AG08395 (cell line): ENCODE measurements around the gene LGALS9.

ENCODE experiments used
- DNase-seq: peaks from one replicate; pipeline ENCODE4 v3.0.0; 2012; ENCODE audit warnings: mixed read lengths, low spot score

The LGALS9 gene

GRCh38 chr17:27630607-27631410 lies at the start of gene LGALS9:
TSS of gene LGALS9 (plus strand) at chr17:27631188. CDS start at chr17:27631266, 78 bp downstream.
- peak; percentile 31 for DNase-seq

- no peak for DNase-seq
These were observed 48.3 kb upstream of the LGALS9 start for GRCh38 chr17:27582696-27583095.

DNA sequence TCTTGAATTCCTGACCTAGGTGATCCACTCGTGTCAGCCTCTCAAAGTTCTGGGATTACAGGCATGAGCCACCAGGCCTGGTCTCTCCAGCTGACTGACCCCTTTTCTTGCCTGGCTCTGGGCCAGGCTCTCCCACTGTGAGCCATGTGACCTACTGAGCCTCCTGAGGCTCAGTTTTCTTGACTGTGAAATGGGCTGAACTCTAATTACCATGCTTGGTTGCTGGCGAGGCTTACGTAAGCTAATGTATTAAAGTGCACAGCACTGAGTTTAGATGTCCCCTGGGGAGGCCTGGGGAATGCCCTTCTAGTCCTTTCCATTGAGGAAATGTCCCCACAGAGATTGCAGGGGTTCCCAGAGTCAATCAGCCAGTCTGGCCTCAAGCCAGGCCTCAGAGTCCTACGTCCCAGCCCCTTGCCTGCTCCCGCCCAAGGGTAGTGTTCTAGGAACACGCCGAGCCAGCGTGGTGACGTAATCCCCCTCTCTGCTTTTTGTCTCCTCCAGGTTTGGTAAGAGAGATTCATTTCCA lies 45.8 kb upstream of the LGALS9 start:
- DNase-seq = no peak

DNA sequence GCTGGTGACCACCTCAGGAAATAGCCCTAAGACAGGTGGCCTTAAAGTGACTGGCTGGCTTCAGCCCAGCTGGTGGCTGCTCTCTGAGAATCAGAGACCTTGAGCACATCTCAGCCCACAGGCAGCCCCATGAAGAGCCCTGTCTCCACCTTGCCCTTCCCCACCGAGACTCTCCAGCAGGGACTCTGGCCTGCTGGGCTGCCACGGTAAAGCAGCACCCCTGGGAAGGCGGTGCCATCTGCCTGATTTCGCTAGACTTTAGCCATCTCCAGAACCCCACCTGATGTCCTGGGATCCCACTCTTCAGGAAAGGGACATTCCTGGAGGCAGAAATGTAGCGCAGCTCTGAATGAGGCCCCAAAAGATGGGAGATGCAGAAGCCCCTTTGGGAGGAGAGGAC lies 45.2 kb upstream of the LGALS9 start:
- no peak for DNase-seq

GRCh38 chr17:27586203-27586721 lies 44.7 kb upstream of the LGALS9 start:
- DNase-seq = peak; percentile 83

- no peak for DNase-seq
These were observed 42.6 kb upstream of the LGALS9 start for GRCh38 chr17:27588354-27588753.

GRCh38 chr17:27590864-27591263 lies 40.1 kb upstream of the LGALS9 start:
- no peak for DNase-seq

DNA sequence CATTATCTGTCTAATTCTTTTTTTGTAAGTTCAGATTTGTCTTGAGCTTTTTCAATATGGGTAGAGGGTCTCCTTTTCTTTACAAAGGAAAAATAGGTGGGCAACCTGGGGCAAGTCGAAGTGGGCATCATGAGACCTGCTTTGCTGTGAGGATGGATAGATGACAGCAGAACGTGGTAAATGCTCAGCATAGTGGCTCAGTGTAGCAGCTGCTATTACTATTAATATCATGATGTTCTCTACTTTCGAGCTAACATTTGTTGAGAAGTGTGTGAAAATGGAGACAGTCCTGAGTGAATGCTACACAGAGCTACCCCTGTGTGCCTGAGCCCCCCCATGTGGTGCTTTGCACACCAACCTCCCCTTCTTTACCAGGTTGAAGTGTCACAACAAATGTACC lies 39.0 kb upstream of the LGALS9 start:
- no peak for DNase-seq

DNA sequence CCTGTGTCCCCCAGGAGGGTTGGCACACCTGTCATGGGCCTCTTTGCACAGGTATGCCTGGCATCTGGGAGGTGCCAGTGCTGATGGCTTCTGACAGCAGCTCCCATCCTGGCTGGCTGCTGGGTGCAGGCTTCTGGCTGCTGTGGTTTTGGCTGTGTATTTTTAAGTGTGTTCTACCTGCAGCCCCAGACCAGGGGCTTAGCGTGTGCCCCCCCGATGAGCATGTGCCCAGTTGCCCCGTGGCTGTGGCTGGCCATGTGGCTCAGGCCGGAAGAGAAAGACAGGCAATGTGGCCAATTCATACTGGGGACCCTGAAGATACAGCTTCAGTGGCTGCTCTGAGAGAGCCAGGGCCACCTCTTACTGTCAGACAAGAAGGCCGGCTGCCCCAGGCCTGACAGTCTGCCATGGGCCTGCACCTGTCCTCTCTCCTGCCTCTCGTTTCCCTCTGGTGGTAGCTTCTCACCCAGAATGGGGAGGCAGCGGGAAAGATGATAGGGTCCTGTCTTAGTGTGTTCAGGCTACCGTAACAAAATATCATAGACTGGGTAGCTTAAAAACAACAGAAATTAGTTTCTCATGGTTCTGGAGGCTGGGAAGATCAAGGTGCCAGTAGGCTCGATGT lies 37.6 kb upstream of the LGALS9 start:
- no peak for DNase-seq

DNA sequence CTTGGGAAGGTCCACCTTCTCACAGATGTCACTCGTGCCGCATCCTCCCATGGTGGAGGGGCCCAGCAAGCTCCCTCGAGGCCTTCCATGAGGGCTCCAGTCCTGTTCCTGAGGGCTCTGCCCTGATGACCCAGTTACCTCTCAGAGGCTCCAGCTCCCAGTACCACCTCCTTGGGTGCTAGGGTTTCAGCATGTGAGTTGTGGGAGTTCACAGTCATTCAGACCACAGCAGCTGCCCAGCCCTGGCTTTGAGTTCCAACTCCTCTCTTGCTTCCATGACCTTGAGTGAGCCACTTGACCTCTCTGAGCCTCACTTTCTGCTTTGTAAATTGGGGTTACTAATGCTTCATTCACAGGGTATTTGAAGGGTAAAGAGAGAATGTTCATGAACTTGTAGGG lies 37.1 kb upstream of the LGALS9 start:
- no peak for DNase-seq

DNA sequence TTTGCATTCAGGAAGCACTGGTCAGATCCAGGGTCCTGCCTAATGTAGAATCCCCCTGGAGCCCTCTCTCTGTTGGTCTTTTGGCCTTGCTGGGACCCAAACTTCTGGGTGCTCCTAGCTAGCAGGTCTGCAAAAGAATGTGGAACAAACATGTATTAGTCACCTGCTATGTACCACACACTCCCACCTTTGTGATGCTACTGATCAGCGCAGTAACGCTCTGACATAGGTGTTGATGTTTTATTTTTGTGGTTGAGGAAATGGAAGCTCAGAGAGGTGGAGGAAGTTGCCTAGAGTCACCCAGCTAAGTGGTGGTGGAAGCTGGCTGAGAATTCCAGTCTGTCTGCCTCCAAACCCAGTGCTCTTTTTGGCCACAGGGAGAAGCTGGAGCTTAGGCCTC lies 35.8 kb upstream of the LGALS9 start:
- no peak for DNase-seq

DNA sequence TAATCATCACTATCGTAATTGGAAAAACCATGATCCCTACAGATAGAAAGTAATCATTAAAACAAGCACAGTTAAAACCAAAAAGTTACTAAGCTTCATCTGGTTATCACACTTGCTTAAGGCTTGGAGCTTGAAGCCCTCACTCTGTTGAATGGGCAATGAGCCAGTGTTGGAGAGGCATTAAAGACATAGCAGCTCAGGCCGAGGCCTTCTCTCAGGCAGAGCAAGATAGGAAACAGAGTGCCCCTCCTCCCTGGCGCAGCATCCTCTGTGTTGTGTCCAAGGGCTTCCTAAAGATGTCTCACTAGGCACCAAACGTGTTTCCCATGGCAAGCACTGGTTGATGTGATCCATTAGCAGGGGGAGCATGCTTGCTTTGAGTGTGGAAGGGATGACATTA lies 34.9 kb upstream of the LGALS9 start:
- DNase-seq = no peak

GRCh38 chr17:27596566-27597187 lies 34.3 kb upstream of the LGALS9 start:
- no peak for DNase-seq

GRCh38 chr17:27597188-27597580 lies 33.8 kb upstream of the LGALS9 start:
- DNase-seq = no peak

DNA sequence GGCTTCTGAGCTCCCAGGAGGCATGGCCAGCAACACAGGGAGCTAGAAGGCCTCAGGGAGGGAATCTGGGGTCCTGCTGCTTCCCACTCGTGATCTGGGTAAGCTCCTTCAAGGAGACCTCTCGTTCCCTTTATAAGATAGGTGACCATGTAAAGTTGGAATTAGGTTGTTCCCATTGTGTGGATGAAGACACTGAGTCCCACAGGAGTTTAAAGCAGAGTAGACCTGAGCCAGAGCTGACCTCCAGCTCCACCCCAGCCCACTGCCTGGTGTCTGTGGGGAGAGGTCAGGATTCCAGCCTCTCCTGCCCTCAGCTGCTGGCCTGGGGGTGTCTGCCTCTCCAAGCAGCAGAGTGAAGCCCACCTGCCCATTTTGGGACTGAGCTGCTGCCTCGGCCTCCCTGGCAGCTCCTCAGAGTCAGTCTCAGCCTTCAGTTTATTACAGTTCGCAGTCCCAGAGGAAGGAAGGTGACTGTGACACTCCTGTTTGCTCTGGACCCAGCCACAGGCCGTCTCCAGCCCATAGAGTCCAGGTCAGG lies 33.1 kb upstream of the LGALS9 start:
- no peak for DNase-seq

GRCh38 chr17:27598337-27599050 lies 32.5 kb upstream of the LGALS9 start:
- no peak for DNase-seq

- no peak for DNase-seq
These were observed 30.5 kb upstream of the LGALS9 start for GRCh38 chr17:27600471-27600870.

DNA sequence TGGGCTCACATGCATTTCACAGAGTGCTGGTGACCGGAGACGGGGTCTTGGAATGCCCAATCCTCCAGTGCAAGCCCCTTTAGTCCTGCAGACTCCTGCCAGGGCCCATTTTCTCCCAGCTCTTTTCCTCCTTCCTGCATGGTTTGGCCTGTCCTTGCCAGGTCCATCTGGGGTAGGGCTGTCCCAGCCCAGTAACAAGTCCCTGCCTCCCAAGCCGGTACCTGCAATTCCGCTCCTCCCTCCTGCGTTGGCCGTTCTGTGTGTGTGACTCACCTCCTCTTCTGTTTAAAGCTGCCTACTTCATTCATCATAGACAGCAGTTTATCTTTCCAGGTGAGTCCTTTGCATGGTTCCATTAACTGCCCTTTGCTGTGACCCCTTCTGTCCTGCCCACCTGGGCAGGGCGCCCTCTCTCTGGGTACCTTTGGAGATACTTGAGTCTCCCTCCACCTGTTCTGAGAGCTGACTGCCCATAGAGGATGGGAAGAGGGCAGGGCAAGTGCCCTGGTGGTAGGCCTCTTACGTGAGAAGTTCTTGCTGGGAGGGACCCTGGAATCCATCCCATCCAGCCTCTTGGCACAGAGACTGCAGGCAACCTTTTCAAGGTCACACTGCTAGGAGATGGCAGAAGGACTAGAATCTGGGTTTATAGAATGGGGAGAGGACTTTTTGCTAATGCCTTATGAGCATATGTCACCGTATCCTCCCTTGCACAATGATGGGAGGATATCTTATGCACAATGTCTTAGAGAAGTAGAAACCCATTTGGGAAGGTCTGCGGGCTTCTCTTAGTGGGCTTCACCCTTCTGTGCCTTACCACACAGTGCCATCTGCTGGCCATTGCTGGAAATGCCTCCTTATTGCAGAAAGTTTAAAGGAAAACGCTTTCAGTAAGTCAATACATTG lies 29.7 kb upstream of the LGALS9 start:
- DNase-seq = peak; percentile 77

DNA sequence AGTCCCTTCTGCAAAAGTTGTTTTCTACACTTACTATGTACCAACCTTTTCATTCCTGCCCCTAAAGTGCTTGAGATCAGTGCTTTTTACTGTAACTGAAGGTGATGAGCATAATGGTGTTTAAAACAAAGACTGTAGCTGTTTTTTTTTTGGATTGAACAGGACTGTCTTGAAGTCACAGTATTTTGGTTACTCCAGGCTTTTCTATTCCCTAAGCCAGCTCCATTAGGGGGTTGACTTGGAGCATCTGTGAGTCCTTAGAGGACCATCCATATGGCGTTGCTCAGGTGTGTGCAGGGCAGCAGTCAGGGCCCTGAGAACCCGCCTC lies 29.0 kb upstream of the LGALS9 start:
- no peak for DNase-seq

DNA sequence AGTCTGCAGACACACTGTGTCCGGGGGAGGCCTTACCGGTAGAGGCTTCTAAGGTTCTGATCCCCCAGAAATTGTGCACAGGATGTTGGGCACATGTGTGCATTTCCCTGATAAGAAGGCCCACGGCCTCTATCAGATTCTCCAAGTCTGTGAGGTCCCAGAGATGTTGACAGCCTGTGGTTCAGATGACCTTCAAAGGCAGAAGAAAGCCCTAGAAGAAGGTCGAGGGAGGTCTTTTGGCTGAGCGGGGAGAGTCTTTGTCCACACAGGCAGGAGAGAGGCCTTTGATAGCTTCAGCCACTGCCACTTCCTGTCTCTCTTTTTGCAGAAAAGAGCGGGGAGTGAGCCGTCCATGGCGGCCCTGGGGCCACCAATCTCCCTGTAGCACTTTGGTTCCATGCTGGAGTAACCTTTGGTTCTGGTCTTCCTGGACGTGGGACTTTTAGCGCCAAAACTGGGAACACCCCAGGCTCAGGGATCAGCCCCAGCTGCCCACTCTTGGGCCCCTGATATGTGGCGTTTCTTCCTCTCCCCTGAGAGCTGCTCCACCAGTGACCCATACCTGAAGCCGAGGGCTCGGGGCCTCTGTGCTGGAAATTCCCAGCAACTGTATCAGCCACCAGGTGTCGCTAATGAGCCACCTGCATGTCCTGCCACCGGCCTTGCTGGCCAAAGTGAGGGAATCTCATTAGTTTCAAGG lies 28.1 kb upstream of the LGALS9 start:
- peak; percentile 85 for DNase-seq
